ENCODE measurements around the gene KCNQ1.

The KCNQ1 gene

GRCh38 chr11:2647167-2647566, 202.4 kb downstream of the KCNQ1 start:
- no peak for DNase-seq (ENCODE audit: low read depth in 2 of 2, low spot score in 1 of 2)

GRCh38 chr11:2647953-2648352, 203.1 kb downstream of the KCNQ1 start:
- DNase-seq (ENCODE audit: low read depth in 2 of 2, low spot score in 1 of 2): no peak

GRCh38 chr11:2649400-2649799, 204.6 kb downstream of the KCNQ1 start:
- no peak for DNase-seq (ENCODE audit: low read depth in 2 of 2, low spot score in 1 of 2)

- no peak for DNase-seq (ENCODE audit: low read depth in 2 of 2, low spot score in 1 of 2)
These were observed 205.0 kb downstream of the KCNQ1 start for GRCh38 chr11:2649848-2650247.

- no peak for DNase-seq (ENCODE audit: low read depth in 2 of 2, low spot score in 1 of 2)
These were observed 205.6 kb downstream of the KCNQ1 start for GRCh38 chr11:2650343-2650867.

GRCh38 chr11:2651054-2651617, 206.3 kb downstream of the KCNQ1 start:
- DNase-seq (ENCODE audit: low read depth in 2 of 2, low spot score in 1 of 2): no peak

GRCh38 chr11:2651826-2652271, 207.0 kb downstream of the KCNQ1 start:
- no peak for DNase-seq (ENCODE audit: low read depth in 2 of 2, low spot score in 1 of 2)

GRCh38 chr11:2652333-2653197, 207.8 kb downstream of the KCNQ1 start:
- no peak for DNase-seq (ENCODE audit: low read depth in 2 of 2, low spot score in 1 of 2)

- DNase-seq (ENCODE audit: low read depth in 2 of 2, low spot score in 1 of 2): no peak
These were observed 208.4 kb downstream of the KCNQ1 start for GRCh38 chr11:2653198-2653551.

GRCh38 chr11:2653930-2654739, 209.3 kb downstream of the KCNQ1 start:
- no peak for DNase-seq (ENCODE audit: low read depth in 2 of 2, low spot score in 1 of 2)

- no peak for DNase-seq (ENCODE audit: low read depth in 2 of 2, low spot score in 1 of 2)
These were observed 210.4 kb downstream of the KCNQ1 start for GRCh38 chr11:2655016-2655719.

GRCh38 chr11:2655834-2656622, 211.2 kb downstream of the KCNQ1 start:
- no peak for DNase-seq (ENCODE audit: low read depth in 2 of 2, low spot score in 1 of 2)

- no peak for DNase-seq (ENCODE audit: low read depth in 2 of 2, low spot score in 1 of 2)
These were observed 212.1 kb downstream of the KCNQ1 start for GRCh38 chr11:2656859-2657258.

- no peak for DNase-seq (ENCODE audit: low read depth in 2 of 2, low spot score in 1 of 2)
These were observed 213.0 kb downstream of the KCNQ1 start for GRCh38 chr11:2657697-2658284.

GRCh38 chr11:2660357-2660939, 215.6 kb downstream of the KCNQ1 start:
- no peak for DNase-seq (ENCODE audit: low read depth in 2 of 2, low spot score in 1 of 2)

GRCh38 chr11:2661173-2662023, 216.6 kb downstream of the KCNQ1 start:
- DNase-seq (ENCODE audit: low read depth in 2 of 2, low spot score in 1 of 2): no peak

GRCh38 chr11:2662024-2662312, 217.2 kb downstream of the KCNQ1 start:
- no peak for DNase-seq (ENCODE audit: low read depth in 2 of 2, low spot score in 1 of 2)

GRCh38 chr11:2662430-2663299, 217.9 kb downstream of the KCNQ1 start:
- DNase-seq (ENCODE audit: low read depth in 2 of 2, low spot score in 1 of 2): no peak

Measured in stimulated activated CD8-positive, alpha-beta memory T cell treated with anti-CD3 and anti-CD28 coated beads, Interleukin-4, amount 100 ng/mL, for 4 hours (primary cell).